HG03439 (cell line): Measurements from ENCODE around the gene FAIM2.

Experiments
- ATAC-seq: cut with Tn5 transposase; IDR thresholded peaks from one replicate; pipeline ENCODE4 v1.9.1; 2021; ENCODE audit warnings: mild to moderate bottlenecking, moderate library complexity; ENCODE audit not compliant: unreplicated experiment

Gene FAIM2

GRCh38 chr12:49828133-49829091, 75.3 kb downstream of the FAIM2 start, which contains the start of gene NCKAP5L:
TSS of gene NCKAP5L (minus strand) at chr12:49828413. CDS start at chr12:49804044, 24,369 bp downstream.
- peak; percentile 76 for ATAC-seq

- no peak for ATAC-seq
Measured at GRCh38 chr12:49827401-49828099, 76.2 kb downstream of the FAIM2 start.

GRCh38 chr12:49827051-49827400, 76.7 kb downstream of the FAIM2 start:
- no peak for ATAC-seq

- no peak for ATAC-seq
Measured at GRCh38 chr12:49825971-49826421, 77.7 kb downstream of the FAIM2 start.

GRCh38 chr12:49825360-49825970, 78.2 kb downstream of the FAIM2 start:
- ATAC-seq: no peak

- no peak for ATAC-seq
Measured at GRCh38 chr12:49824895-49825294, 78.8 kb downstream of the FAIM2 start.

GRCh38 chr12:49824416-49824815, 79.3 kb downstream of the FAIM2 start:
- ATAC-seq: no peak

GRCh38 chr12:49823951-49824350, 79.7 kb downstream of the FAIM2 start:
- no peak for ATAC-seq

- no peak for ATAC-seq
Measured at GRCh38 chr12:49823350-49823749, 80.3 kb downstream of the FAIM2 start.

- ATAC-seq: no peak
Measured at GRCh38 chr12:49821373-49822287, 82.1 kb downstream of the FAIM2 start.

- ATAC-seq: no peak
Measured at GRCh38 chr12:49819786-49820185, 83.9 kb downstream of the FAIM2 start.

- ATAC-seq: no peak
Measured at GRCh38 chr12:49818241-49818895, 85.3 kb downstream of the FAIM2 start.
